HepG2 (cell line): Measurements from ENCODE around the gene C5orf34. TPM values are rescaled to one million over a fixed set of nuclear protein-coding genes. Genes with fewer than 3 reads are reported as not detected.

ENCODE experiments used
- ARID5B ChIP-seq: IDR thresholded peaks from 2 replicates; pipeline ENCODE4 v1.4.0; 2020; ENCODE audit warnings: mild to moderate bottlenecking, missing genetic modification reagents
- BCLAF1 ChIP-seq: fragments of 450-650 bp; IDR thresholded peaks from 2 replicates; pipeline ENCODE4 v1.6.1; 2017; ENCODE audit warnings: mild to moderate bottlenecking
- CBFB ChIP-seq: sonication (generic); formaldehyde crosslinking; IDR thresholded peaks from 2 replicates; pipeline ENCODE4 v1.4.0; 2020; ENCODE audit warnings: missing genetic modification reagents
- CENPX ChIP-seq: sonication (generic); formaldehyde crosslinking; IDR thresholded peaks from 2 replicates; pipeline ENCODE4 v1.9.0; 2021; ENCODE audit warnings: mild to moderate bottlenecking, missing genetic modification reagents, moderate library complexity
- GABPA ChIP-seq, 2 experiments: IDR thresholded peaks; 2 replicates each; pipeline ENCODE4 v1.6.1; 2011 to 2016; ENCODE audit warnings: low read depth in 2 of 2, low read length in 1 of 2, missing biosample characterization in 1 of 2, missing genetic modification characterization in 1 of 2
- KLF15 ChIP-seq: sonication (generic); formaldehyde crosslinking; IDR thresholded peaks from 2 replicates; pipeline ENCODE4 v1.8.1; 2023; ENCODE audit warnings: borderline replicate concordance, mild to moderate bottlenecking, inconsistent platforms, missing genetic modification reagents, mixed read lengths
- RBM22 ChIP-seq: fragments of 200-400 bp; formaldehyde crosslinking; optimal IDR thresholded peaks from 2 replicates; pipeline ENCODE3; 2017; ENCODE audit warnings: mild to moderate bottlenecking, low read length, moderate library complexity
- RCOR2 ChIP-seq: IDR thresholded peaks from 2 replicates; pipeline ENCODE4 v1.6.1; 2016; ENCODE audit warnings: missing biosample characterization, missing genetic modification reagents
- RORA ChIP-seq: sonication (generic); formaldehyde crosslinking; IDR thresholded peaks from 2 replicates; pipeline ENCODE4 v1.5.0; 2020; ENCODE audit warnings: mild to moderate bottlenecking, missing genetic modification reagents, moderate library complexity
- SNAPC2 ChIP-seq: sonication (generic); formaldehyde crosslinking; IDR thresholded peaks from 2 replicates; pipeline ENCODE4 v1.8.1; 2022; ENCODE audit warnings: mild to moderate bottlenecking, missing genetic modification reagents
- TAF1 ChIP-seq: sonication (generic); formaldehyde crosslinking; IDR thresholded peaks from 2 replicates; pipeline ENCODE4 v1.4.0; 2020; ENCODE audit warnings: missing genetic modification reagents
- ZNF17 ChIP-seq: sonication (generic); formaldehyde crosslinking; IDR thresholded peaks from 2 replicates; pipeline ENCODE4 v1.5.0; 2020; ENCODE audit warnings: mild to moderate bottlenecking, missing genetic modification reagents
- ZNF281 ChIP-seq: sonication (generic); formaldehyde crosslinking; IDR thresholded peaks from 2 replicates; pipeline ENCODE4 v1.4.0; 2020; ENCODE audit warnings: missing genetic modification reagents, borderline replicate concordance
- ZNF451 ChIP-seq: sonication (generic); formaldehyde crosslinking; IDR thresholded peaks from 2 replicates; pipeline ENCODE4 v1.5.0; 2020; ENCODE audit warnings: mild to moderate bottlenecking, missing genetic modification reagents
- polyA plus RNA-seq, 8 experiments: library from polyadenylated mRNA; depleted of rRNA in 3 of 8; stranded (reverse) in 7 of 8; unstranded in 1 of 8; fragments of >200 nt; fragmentation: Illumina TruSeq in 4 of 8; extraction: Trizol in 4 of 8; gene quantifications; 2 replicates each; pipeline versions ENCODE4 v1.2.1 to v1.2.3, GENCODE V29; 2011 to 2016; ENCODE audit warnings: low read depth in 4 of 8, missing spikeins in 1 of 8, mixed read lengths in 1 of 8; ENCODE audit not compliant: insufficient read depth in 1 of 8
- total RNA-seq, 5 experiments: library from RNA; depleted of rRNA; stranded (reverse); fragments of >200 nt; fragmentation: Illumina TruSeq; extraction: Trizol; gene quantifications; 2 replicates each; pipeline ENCODE4 v1.2.3, GENCODE V29; 2016; ENCODE audit warnings: low read depth in 1 of 5
- TF ChIP-seq, protein P1 (sequence below): sonication (generic); formaldehyde crosslinking; IDR thresholded peaks from 2 replicates; pipeline ENCODE4 v1.4.0; 2020; ENCODE audit warnings: missing genetic modification reagents, borderline replicate concordance
- TF ChIP-seq, protein P2 (sequence below): sonication (generic); IDR thresholded peaks from 2 replicates; pipeline ENCODE4 v1.6.1; 2016; ENCODE audit warnings: low read depth, borderline replicate concordance

Gene C5orf34
- total and polyA plus RNA-seq, 2 of the 13 experiments (the other 11 are each of a cell fraction or from before 2014, with no cell fraction given), result 3.2 to 6.4 TPM

DNA sequence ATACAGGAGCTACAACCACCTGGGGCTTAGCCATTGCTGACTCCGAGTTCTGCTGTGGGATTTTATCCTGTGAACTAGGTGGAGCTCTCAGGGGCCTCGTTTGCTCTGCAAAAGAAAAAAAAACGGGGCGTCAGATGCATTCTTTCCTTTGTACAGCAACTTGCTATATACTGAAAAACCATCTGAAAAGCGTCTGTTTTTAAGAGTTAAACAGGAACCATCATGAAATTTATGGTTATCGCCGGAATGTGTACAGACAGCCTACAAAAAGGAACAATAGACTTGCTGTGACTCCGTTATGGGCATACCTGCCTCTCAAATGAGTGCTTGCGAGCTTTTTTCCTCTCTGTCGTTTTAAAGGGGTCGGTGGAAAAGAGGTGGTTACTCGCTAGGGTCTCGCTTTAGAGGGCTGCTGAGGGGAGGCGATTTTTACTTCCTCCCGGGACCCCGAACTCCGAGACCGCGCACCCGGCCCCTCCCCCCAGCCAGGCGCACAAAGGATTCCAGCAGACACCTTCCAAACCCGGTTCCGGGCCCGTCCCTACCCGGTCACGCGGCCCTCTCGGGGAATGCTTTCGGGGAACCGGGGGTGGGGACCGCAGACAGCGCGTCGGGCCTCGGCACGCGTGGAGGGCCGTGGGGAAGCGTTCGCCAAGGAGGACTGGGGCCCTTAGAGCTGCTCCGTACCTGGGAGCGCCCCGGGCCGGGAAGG lies 41.1 kb upstream of the C5orf34 start (continued):
- TF ChIP-seq ZNF281 (CRISPR knock-in tag) (peak; percentile 91), RORA (CRISPR knock-in tag) (no peak), ZNF17 (CRISPR knock-in tag) (no peak), RCOR2 (no peak), GABPA (IDR thresholded peaks at IDR 0.05; ENCODE audit: low read depth, low read length) (no peak), GABPA (CRISPR knock-in tag; IDR thresholded peaks at IDR 0.05; ENCODE audit: low read depth) (no peak), CBFB (CRISPR knock-in tag) (0 out of 2 replicates have a peak, but pooled peaks have one; percentile 1), ARID5B (CRISPR knock-in tag) (no peak), ZNF451 (no peak), KLF15 (CRISPR knock-in tag) (no peak), RBM22 (no peak), CENPX (CRISPR knock-in tag) (no peak), TAF1 (CRISPR knock-in tag) (peak; percentile 12; the same call in 1 of the 2 replicates), SNAPC2 (CRISPR knock-in tag) (no peak), BCLAF1 (no peak)
- TF ChIP-seq, protein P1, sequence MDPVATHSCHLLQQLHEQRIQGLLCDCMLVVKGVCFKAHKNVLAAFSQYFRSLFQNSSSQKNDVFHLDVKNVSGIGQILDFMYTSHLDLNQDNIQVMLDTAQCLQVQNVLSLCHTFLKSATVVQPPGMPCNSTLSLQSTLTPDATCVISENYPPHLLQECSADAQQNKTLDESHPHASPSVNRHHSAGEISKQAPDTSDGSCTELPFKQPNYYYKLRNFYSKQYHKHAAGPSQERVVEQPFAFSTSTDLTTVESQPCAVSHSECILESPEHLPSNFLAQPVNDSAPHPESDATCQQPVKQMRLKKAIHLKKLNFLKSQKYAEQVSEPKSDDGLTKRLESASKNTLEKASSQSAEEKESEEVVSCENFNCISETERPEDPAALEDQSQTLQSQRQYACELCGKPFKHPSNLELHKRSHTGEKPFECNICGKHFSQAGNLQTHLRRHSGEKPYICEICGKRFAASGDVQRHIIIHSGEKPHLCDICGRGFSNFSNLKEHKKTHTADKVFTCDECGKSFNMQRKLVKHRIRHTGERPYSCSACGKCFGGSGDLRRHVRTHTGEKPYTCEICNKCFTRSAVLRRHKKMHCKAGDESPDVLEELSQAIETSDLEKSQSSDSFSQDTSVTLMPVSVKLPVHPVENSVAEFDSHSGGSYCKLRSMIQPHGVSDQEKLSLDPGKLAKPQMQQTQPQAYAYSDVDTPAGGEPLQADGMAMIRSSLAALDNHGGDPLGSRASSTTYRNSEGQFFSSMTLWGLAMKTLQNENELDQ (CRISPR knock-in tag), result no peak
- TF ChIP-seq, protein P2, sequence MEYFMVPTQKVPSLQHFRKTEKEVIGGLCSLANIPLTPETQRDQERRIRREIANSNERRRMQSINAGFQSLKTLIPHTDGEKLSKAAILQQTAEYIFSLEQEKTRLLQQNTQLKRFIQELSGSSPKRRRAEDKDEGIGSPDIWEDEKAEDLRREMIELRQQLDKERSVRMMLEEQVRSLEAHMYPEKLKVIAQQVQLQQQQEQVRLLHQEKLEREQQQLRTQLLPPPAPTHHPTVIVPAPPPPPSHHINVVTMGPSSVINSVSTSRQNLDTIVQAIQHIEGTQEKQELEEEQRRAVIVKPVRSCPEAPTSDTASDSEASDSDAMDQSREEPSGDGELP, result no peak
